Psoas muscle (tissue), 8 donors: ENCODE data around the gene CXCL16. TPM values are rescaled to one million over a fixed set of nuclear protein-coding genes. Genes with fewer than 3 reads are reported as not detected.
"Not testable (repeated sequence)": the region's sequence is repeated elsewhere in the genome, so short reads cannot be mapped to it uniquely, and the experiment has no call there.

ENCODE experiments used
- ATAC-seq, 4 donors: fragments of 200-7000 bp; cut with Tn5 transposase; one replicate each; pipeline ENCODE4 v1.9.1; 2020; ENCODE audit warnings: moderate library complexity in 3 of 4, mild to moderate bottlenecking in 2 of 4
- DNase-seq, 2 donors: peaks; one replicate each; pipeline ENCODE4 v3.0.0-alpha.2; 2020
- H3K27ac ChIP-seq: fragments of 200-600 bp; one replicate; pipeline ENCODE4 v1.8.0; 2022
- H3K27me3 ChIP-seq, 3 donors: fragments of 200-600 bp in 1 of 3; one replicate each; pipeline versions ENCODE4 v1.6.1 to v1.8.0; 2013 to 2022; ENCODE audit warnings: low read length in 2 of 3, mild to moderate bottlenecking in 2 of 3, moderate library complexity in 1 of 3; ENCODE audit not compliant: insufficient read depth in 3 of 3
- H3K36me3 ChIP-seq, 2 donors: fragments of 200-600 bp in 1 of 2; one replicate each; pipeline versions ENCODE4 v1.6.1 to v1.8.0; 2013 to 2022; ENCODE audit warnings: low read depth in 1 of 2, mild to moderate bottlenecking in 1 of 2, moderate library complexity in 1 of 2; ENCODE audit not compliant: insufficient read depth in 1 of 2
- H3K4me1 ChIP-seq: fragments of 200-600 bp; one replicate; pipeline ENCODE4 v1.8.0; 2022
- H3K4me3 ChIP-seq: fragments of 200-600 bp; one replicate; pipeline ENCODE4 v1.8.0; 2022; ENCODE audit warnings: mild to moderate bottlenecking
- H3K9me3 ChIP-seq: fragments of 200-600 bp; one replicate; pipeline ENCODE4 v1.8.0; 2022
- CTCF ChIP-seq: fragments of 200-600 bp; IDR thresholded peaks from one replicate; pipeline ENCODE4 v1.8.0; 2022; ENCODE audit warnings: antibody characterized with exemption
- WGBS, 3 donors: extraction: QIAGEN DNeasy Blood & Tissue Kit; methylation state at CpG; one replicate each; pipeline versions ENCODE4 v1.1.6 to v1.1.7; 2013; 5-methylcytosine and 5-hydroxymethylcytosine counted together
- intact Hi-C, 2 donors: fragments of 100-400 bp; cut with DNase I; formaldehyde crosslinking; loops; one replicate each; pipeline versions ENCODE4 v1.11.0 to v1.14.2; 2022
- polyA plus RNA-seq, 3 donors: library from polyadenylated mRNA; stranded (reverse); fragments of 200-250 nt; gene quantifications; one replicate each; pipeline ENCODE4 v1.2.3, GENCODE V29; 2013
- total RNA-seq, 4 donors: library from RNA; stranded (reverse); fragmentation: NEBNext Ultra II Directional in 2 of 4; extraction: Animal tissue kit (Norgen Biotek cat#: 25700) in 2 of 4; gene quantifications; one replicate each; pipeline versions ENCODE4 v1.2.1 to v1.2.4, GENCODE V29; 2021 to 2023
- donor health status: healthy with polysubstance abuse.
- donor health status: DM: no; HTN: no; CAD: no; lungs with moderate emphysema.
- donor health status: Bipolar disorder and iron deficiency.
- donor health status: healthy.
- donor health status: DM: yes; HTN: yes; CAD: no.
- donor health status: DM: no; HTN: no; CAD: no.
- donor health status: DM: no; HTN: no; CAD: no.
- donor health status: DM: yes; HTN: yes; CAD: no.

Gene CXCL16
- total and polyA plus RNA-seq, 7 donors: 0.45 to 5.4 (median 1.7) TPM

GRCh38 chr17:4718276-4718675 is 21.5 kb downstream of the CXCL16 start:
- Histone ChIP-seq H3K4me1 (no peaks in the 10 kb centered on the region), H3K27me3 (no peaks in the 10 kb centered on the region), H3K36me3 (peaks cover 0 to 10% of the 10 kb centered on the region in 2 donors), H3K9me3 (no peaks in the 10 kb centered on the region), H3K4me3 (no peak overlapping the region), H3K27ac (no peak overlapping the region)
- intact Hi-C loops: no loop called here
- 94 to 97% (median 96%) methylated on average over 13 of the region's 13 CpGs for WGBS, 3 donors
- ATAC-seq: no peak
- TF ChIP-seq CTCF: no peak
- no peak for DNase-seq

- DNase-seq (no peak), ATAC-seq (no peak)
- no peak overlapping the region for H3K27ac ChIP-seq
- H3K4me1 ChIP-seq: no peaks in the 10 kb centered on the region
- peaks cover 0 to 10% of the 10 kb centered on the region in 2 donors for H3K36me3 ChIP-seq
- intact Hi-C loops: no loop called here
- no peak overlapping the region for H3K4me3 ChIP-seq
- TF ChIP-seq CTCF: no peak
- WGBS, 3 donors: 88 to 93% (median 89%) methylated on average over 16 to 17 of the region's 17 CpGs
- no peaks in the 10 kb centered on the region for H3K9me3 ChIP-seq
- no peaks in the 10 kb centered on the region for H3K27me3 ChIP-seq
These were observed 21.9 kb downstream of the CXCL16 start for GRCh38 chr17:4717791-4718190.

GRCh38 chr17:4716081-4716480 is 23.6 kb downstream of the CXCL16 start:
- no peak overlapping the region for H3K27ac ChIP-seq
- no peaks in the 10 kb centered on the region for H3K9me3 ChIP-seq
- WGBS, 3 donors: 98 to 99% (median 99%) methylated on average over 9 to 10 of the region's 10 CpGs
- intact Hi-C loops: no loop called here
- no peak overlapping the region for H3K4me3 ChIP-seq
- TF ChIP-seq CTCF: no peak
- no peaks in the 10 kb centered on the region for H3K27me3 ChIP-seq
- DNase-seq (no peak), ATAC-seq (no peak)
- peaks cover 0 to 10% of the 10 kb centered on the region in 2 donors for H3K36me3 ChIP-seq
- peaks cover 13% of the 10 kb centered on the region for H3K4me1 ChIP-seq

GRCh38 chr17:4715063-4715744 is 24.5 kb downstream of the CXCL16 start:
- intact Hi-C loops: no loop called here

GRCh38 chr17:4714340-4715062 is 25.2 kb downstream of the CXCL16 start:
- not testable (repeated sequence) for H3K4me3 ChIP-seq, H3K36me3 ChIP-seq, H3K9me3 ChIP-seq, ATAC-seq, H3K27me3 ChIP-seq, H3K27ac ChIP-seq, DNase-seq
- intact Hi-C loops: loop anchor here in 1 of 2 donors (5.0 kb wide), 1 partner anchor 188 kb away; the partner anchor contains the start of gene CHRNE
- H3K4me1 ChIP-seq: peaks cover 15% of the 10 kb centered on the region
- 80 to 85% (median 82%) methylated on average over 8 to 10 of the region's 15 CpGs for WGBS, 3 donors

More at GRCh38 chr17:4715063-4715744, 24.5 kb downstream of the CXCL16 start:
- H3K27ac ChIP-seq: no peak overlapping the region
- H3K4me1 ChIP-seq: peaks cover 15% of the 10 kb centered on the region
- no peak for DNase-seq
- H3K4me3 ChIP-seq: no peak overlapping the region
- no peaks in the 10 kb centered on the region for H3K9me3 ChIP-seq
- WGBS, 3 donors: 73 to 79% (median 74%) methylated on average over 11 of the region's 11 CpGs
- no peaks in the 10 kb centered on the region for H3K27me3 ChIP-seq
- TF ChIP-seq CTCF: no peak
- no peak for ATAC-seq
- peaks cover 0 to 10% of the 10 kb centered on the region in 2 donors for H3K36me3 ChIP-seq
